Endometrium (tissue), 2 donors: ENCODE results near the gene RCAN3.

Experiments used
- FAIRE-seq: peaks from 2 replicates; lab custom pipeline; 2012; peaks lifted over from hg19 to GRCh38; lab: Jason Lieb, UNC
- donor health status: control.
- donor health status: control.

The RCAN3 gene

DNA sequence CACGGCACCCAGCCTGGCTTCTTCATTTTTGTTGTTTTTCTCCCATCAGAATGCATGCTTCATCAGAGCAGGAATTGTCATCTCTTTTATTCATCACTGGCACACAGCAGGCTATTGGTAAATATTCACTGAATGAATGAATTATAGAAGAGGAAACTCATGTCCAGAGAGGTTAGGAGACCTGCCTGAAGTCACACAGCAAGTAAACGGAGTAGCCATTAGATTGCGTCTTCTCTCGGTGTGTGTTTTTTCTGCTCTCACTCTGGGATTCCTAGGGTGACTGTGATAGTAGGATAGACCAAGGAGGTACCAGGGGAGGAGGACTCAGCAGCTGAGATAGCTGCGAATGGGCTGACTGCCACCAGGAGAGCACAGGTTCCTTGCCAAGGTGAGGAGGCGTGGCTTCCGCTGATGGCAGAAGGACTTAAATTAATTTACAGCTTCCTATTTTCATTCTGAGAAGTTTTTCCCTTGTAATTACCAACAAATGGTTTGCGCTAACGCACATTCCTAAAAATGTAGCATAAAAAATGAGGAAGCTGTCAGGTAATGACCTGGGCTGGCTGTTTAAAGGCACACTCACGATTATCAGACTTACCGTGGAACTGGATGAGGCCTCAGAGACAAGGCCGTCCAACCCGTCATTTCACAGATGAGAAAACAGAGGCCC lies 48.8 kb downstream of the RCAN3 start:
- FAIRE-seq, result no peak

DNA sequence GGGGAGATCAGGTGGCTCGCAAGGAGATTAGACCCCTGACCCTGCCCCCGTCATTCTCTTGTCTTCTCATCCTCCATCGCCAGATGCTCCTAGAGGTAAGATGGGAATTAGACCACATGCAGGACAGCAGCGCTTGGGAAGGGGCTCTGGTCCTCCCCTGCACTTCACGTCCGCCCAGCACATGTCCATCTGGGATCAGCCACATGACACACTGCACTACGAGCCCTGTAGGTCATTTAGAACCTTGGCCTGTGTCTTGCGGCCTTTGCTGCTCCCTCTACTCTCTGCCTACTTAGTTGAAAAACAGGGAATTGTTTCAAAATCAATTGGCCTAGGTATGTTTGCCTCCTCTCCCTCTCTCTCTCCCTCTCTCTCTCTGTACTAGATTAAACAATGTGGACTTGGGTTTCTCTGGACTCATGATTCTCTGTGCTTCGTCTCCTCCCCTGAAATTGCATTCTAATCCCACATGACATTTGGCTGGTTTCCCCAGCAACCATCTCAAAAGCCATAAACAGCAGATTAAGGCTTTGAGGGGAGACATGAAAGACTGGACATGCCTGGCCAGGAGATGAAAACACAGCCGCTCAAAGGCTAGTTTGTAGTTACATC lies 49.4 kb downstream of the RCAN3 start:
- FAIRE-seq, result no peak

DNA sequence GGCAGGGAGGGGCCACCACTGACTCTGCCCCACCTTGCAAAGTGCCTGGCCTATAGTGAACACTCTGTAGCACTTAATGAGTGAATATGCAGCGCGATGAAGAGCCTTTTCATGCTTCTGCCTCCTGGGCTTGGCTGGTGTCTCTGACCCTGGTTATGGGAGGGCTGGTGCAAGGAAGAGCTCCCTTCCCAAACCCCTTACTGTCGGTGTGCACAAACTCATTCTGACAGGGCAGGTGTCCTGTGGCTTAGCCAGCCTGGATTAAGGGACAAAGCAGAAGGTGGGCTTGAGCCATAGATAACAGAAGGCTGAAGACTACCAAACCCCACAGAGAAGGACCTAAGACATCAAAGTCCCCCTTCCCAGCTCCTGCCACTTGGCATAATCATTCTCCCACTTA lies 51.3 kb downstream of the RCAN3 start:
- no peak for FAIRE-seq

DNA sequence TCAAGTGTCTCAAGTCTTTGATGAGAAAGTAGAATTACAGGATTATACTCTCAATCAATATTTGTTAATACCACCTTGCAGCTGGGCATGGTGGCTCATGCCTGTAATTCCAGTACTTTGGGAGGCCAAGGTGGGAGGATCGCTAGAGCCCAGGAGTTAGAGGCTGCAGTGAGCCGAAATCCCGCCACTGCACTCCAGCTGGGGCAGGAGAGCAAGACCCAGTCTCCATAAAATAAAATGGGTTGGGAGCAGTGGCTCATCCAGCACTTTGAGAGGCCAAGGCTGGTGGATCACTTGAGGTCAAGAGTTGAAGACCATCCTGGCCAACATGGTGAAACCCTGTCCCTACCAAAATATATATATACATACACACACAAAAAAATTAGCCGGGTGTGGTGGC lies 52.1 kb downstream of the RCAN3 start:
- no peak for FAIRE-seq

DNA sequence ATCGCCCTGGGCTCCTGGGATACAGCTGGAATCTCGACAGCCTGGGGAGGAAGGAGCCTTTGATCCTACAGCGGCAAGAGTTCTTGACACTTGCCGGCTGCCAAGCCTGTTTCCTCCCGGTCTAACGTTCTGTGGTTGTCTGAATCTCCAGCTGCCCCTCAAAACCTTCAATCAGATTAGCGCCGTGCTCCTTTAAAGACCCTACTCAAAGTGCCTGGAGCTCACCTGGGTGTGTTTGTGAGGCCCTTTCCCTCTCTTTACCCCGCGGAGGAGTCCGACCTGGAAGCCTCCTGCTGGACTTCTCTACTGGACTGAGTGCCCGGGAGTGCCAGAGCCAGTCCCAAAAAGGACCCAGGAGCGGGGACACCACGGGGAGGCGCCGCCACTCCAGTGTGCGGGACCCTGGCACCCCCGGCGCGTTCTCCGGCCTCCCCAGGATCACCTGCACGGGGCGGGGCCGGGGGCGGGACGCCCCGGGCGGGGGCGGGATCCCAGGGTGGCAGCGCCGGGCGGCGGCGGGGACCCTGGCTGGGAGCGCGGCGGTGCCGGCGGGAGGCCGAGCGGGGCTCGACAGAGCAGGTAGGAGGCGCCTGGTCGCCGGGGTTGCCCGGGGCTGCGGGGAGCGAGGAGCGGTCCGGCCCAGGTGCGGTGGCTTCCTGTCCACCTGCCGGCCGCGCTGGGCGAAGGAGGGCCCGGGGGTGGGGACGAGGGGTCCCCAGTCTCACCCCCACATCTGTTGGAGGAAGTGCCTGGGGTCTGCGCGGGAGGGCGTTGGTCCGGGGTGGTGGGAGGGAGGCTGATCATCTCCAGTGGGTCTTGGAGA lies 53.2 kb downstream of the RCAN3 start, which contains the start of gene NCMAP:
TSS of gene NCMAP (plus strand) at position 497 of the 823 bp plus-strand sequence. CDS start 39,344 bp downstream, outside the sequence.
- no peak for FAIRE-seq

DNA sequence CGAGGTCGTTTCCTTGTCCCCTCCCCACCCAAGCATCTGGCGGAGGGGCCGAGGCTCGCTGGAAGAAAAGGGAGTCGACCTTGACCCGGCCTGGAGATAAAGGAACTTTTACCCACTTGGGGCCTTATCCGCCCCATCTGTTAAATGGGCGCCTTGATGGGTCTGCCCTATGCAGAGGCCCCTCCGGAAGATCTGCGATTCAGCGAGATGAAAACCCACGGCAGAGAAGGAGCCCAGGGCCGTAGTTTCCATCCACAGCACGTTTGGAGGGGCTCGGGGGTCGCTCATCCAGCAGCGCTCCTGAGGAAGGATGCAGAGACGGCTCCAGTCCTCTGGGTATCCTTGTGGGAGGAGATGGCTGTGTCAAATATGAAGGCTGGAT lies 53.8 kb downstream of the RCAN3 start:
- FAIRE-seq, result no peak

DNA sequence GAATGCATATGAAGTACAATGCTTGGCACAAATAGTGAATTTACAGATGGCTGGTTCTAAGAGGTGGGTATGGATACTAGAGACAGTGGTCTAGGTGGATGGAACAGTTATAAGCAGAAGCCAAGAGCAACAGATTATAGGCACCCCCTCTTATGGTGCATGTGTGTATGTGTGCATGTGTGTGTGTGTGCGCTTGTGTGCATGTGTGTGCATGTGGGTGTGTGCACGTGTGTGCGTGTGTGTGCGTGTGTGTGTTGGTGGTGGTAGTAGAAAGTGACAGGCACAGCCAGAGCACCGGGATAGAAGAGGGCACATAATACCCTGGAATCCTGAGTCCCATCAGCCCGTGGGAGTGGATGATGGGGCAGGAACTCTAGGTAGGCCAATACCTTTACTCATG lies 54.6 kb downstream of the RCAN3 start:
- no peak for FAIRE-seq

DNA sequence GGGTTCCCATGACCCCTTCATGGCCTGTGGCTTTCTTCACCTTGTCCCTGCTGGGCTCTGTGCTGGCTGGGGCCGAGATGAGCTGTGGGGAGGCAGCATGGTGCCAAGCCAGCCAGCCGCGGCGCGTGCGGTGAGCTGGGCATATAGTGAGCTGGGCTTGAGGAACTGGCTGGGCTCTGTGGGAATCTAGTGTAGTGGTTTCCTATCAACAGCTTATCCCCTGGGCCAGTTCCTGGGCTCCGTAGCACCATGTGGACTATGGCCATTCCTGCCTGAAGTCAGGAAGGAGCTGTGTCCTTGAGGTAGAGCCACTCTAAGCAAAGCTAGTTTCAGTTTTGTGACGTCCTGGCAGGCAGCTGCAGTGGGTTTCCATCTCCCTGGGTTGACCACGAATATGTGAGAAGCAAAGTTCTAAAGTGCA lies 55.1 kb downstream of the RCAN3 start:
- FAIRE-seq, result no peak

DNA sequence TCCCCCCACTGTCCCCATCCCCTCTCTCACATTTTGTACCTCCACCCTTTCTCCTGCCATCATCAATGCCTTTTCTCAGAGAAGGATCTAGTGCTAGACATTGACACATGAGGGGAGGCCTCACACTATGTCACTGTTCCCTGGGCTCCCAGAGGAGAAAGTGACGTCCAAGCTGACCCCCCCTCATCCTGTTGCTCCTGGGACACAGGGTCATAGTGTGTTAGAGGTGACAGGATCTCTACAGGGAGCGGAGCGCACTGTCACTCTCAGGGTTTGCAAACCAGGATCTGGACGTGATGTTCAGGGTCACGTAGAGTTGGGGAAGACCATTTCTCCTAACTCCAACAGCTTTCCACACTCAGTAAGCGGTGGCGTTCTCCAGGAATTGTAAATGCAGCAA lies 55.8 kb downstream of the RCAN3 start:
- no peak for FAIRE-seq

DNA sequence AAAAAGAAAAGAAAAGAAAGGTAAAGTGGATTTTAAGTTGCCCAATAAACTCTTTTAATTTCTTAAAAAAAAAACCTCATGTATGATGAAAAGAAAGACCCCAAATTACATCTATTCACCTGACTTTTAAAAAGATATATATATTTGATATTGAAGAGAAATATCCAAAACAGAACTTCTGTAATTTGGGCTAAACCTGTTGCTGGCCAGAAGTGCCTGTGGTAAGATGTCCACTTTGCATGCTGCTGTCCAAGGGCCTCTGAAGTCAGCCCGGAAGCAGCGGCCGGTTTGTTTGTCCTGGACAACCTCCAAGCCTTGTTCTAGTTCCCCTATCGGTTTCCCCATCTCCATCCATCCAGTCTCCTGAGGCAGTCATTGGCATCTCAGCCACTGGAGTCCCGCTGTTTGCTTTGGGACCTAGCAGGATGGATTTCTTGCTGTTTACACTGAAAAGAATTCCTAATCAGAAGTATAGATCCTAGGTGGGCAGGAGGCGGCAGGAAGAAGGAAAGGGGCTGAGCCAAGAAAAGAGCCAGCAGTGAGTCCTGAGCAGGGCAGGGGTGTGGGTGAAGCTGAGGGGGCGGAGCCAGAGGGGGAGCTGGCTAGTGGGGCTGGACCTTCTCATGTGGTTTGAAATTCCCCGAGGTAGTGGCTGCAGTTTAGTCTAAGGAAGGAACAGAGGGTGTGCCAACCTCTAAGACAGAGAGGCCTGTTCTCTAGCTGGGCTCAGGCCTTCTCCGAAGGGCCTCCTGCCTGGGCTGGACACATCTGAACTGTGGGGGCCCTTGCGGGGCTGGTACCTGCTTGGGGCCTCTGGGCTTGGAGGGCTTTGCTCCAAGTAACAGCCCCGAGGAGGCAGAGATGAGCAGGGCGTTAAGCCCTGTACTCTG lies 56.5 kb downstream of the RCAN3 start:
- no peak for FAIRE-seq

DNA sequence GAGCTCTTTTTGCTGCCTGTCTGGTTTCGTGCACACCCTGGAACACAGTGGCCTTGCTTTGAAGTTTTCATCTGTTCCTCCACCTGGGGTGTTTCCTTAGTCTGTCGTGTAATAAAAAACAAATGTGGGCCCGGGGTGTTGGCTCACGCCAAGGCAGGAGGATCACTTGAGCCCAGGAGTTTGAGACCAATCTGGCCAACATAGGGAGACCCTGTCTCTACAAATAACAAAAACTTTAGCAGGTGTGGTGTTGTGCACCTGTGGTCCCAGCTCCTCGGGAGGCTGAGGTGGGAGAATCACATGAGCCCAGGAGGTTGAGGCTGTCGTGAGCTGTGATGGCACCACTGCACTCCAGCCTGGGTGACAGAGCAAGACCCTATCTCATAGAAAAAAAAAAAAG lies 57.7 kb downstream of the RCAN3 start:
- no peak for FAIRE-seq

DNA sequence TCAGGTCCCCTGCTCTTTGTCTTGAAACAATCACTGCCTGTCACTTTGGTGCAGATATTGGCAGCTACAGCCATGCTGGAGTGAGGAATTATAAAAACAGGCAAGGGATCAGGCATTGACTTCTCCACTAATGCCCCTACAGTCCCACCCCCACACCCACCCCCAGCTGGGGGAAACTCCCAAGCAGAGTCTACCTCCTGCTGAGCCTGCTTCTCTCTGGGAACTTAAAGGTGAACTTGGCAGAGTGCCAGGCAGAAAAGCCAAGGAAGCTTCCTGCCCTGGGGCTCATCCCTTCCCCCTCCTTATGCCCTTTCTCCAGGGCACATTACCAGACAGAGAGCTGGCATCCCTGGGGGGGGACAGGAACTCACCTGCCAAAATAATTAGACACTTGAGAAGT lies 60.0 kb downstream of the RCAN3 start:
- no peak for FAIRE-seq

DNA sequence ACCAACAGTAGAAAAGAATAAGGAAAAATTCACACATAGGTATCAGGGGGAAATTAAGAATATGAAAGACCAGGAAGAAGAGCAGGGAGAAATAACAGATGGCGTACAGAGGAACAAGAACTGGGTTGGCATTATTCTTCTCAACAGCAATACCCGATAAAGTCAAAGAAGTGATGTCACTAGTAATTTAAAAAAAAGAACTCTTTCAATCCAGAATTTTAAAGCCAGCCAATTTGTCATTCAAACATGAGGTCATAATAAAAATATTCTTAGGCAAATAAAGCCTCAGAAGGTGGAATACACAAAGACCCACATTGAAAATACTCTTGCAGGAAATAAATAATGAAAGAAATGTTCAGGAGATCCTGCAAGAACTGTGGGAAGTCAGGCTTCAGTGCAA lies 62.1 kb downstream of the RCAN3 start:
- no peak for FAIRE-seq

DNA sequence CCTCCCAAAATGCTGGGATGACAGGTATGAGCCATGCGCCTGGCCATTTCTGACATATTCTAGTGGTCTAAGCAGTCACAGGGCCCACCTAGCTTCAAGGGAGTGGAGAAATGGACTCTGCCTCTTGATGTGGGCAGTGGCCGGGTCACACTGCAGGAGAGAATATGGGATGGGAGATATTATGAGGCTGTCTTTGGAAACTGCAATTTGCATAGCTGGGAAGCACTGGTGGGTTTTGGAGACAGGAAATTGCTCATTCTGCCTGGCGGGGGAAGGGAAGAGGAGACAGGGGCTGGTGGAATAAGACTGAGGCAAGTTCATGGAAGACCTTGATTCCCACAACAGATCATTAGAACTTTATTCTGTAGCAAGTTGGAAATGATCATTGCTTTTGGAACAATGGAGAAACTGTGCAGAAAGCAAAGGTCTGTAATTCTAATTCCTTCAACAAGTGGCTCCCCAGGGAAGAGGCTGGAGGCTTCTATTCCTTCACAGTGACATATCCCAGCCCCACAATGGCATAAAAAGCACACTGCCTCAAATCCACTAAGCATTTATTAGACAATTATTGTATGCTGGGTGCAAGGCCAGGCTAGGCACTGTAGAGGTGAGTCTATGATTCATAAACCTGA lies 63.7 kb downstream of the RCAN3 start:
- no peak for FAIRE-seq

DNA sequence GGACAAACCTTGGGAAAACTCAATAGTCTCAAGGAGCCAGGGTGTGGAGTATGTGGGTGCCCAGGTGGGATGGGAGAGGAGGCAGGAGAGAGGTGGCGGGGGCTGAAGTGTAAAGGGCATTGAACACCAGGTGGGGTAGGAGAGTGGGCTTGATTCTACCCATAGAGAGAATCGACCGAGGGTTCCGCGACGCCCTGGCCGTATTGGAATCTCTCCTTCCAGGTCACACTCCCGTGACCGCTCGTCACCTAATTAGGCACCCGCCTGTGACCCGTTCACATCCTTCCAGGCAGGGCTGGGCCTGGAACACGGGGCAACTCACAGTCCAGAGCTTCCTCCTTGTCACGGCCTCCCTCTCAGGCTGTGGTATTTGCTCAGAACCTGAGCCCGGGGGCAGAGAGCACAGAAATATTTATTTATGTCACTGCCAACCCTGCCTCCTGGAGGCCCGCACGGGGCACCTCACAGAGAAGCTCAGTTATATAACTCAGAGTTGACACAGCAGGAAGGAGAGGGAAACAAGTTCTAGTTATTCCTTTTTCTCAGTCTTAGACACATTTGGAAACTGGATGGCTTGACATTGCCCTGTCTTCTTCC lies 65.3 kb downstream of the RCAN3 start:
- FAIRE-seq, result no peak

DNA sequence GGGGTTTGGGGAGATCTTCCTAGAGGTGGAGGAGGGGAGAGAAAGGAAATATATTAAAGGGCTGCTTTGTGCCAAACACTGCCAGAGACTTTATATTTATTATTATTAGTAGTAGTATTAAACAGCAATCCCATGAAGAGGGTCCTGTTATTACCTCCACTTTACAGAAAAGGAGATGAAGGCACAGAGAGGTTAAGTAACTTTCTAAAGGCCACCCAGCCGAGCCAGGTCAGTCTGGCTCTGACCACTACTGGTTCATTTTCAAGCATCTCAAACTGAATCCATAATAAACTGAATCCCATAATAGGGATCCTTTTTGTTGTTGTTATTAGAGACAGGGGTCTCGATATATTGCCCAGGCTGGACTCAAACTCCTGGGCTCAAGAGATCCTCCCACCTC lies 65.8 kb downstream of the RCAN3 start:
- FAIRE-seq, result no peak

DNA sequence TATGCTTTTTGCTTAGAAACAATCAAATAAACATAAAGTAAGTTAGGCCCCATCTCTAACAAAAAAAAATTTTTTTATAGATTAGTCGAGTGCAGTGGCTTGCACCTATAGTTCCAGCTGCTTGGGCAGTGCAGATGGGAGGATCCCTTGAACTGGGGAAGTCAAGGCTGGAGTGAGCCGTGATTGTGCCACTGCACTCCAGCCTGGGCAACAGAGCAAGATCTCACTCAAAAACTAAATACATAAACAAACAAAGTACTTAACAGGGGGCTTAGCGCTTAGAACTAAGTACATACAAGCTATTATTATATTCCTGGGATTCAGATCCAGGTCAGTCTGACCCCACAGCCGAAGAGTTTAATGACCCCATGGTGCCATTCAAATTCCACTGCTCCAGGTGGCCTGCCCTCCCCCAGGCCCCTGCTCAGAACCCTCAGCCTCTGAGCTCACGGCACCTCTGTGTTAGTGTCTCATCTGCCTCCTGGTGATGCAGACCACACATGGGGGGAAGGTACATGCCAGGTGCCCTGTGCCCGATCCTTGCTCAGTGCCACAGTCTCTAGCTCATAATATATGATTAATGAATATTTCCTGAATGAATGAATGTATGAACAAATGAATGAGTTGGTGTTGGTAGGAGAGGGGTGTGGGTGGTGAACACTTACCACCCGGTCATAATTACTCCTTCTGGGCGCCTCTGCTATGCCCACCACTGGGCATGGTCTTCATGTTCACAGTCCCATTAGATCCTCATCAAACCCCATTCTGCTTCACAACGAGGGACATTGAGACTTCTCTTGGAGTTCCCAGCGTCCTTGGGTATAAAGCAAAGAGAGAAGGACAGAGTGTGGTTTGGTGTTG lies 67.9 kb downstream of the RCAN3 start:
- no peak for FAIRE-seq

DNA sequence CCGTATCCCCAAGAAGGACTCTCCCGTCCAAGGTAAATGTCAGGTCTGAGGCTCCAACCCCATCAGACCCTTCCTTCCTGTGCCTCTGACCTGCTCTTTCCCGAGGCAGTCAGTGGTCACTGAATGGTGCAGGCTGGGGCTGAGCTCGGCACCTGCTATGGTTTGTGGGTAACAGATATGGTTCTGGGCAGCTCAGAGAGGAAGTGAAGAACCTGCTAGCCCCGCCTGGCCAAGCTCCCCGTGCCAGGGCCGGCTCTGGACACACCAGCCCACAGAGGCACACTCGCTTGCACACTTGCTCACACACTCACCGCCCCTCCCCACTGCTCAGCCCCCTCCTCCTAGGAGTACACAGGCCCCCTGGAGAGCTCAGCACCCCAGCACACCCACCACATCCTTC lies 69.7 kb downstream of the RCAN3 start:
- no peak for FAIRE-seq

DNA sequence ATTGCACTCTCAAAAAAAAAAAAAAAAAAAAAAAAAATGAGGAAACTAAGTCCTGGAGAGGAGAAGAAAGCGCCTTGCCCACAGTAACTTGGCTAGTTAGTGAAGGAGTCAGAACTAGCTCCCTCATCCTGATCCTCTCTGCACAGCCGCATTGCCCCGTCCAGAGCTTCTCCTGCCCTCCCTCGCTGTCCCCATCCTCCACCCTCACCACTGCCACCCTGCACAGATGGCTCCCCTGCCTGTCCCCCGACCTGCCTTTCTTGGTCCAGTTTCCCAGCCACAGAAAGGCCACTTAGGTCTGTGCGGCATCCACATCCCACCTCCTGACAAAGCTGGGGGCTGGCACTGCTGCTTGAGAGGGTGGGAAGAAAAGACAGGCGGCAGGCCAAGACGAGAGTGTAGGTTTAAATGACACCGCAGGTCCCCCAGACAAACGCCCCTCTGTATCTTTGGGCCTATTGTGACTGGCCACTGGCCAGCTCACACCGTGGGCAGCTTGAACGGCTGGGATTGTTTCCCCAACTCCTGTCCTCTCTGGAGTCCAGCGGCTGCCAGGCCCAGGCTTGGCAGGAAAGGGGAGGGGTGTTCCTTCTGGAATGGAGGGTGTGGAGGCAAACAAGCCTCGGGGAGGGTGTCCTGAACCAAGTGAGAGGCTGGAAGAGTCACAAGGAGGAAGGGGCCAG lies 73.4 kb downstream of the RCAN3 start:
- FAIRE-seq, result no peak

DNA sequence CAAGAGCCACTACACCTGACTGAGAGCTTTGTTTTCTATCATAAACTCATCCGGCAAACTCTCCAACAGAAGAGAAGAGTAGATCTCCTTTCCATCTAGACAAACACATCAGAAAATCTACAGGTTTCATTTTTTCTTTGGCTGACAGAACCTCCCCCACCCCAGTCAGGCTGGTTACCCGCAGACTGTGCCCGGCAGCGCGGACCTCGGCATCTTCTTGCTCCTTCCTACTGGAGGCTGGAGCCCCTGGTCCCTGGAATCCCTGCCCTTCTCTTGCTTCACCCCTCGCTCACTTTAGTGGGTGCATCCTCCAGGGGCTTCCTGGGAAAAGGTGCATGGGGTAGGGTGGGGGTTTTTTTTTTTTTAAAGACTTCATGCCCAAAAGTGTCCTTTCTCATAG lies 76.2 kb downstream of the RCAN3 start:
- FAIRE-seq, result no peak
